Measurements from ENCODE around the gene ARFGAP3.

ARFGAP3 gene

GRCh38 chr22:42833104-42833503 is 24.0 kb downstream of the ARFGAP3 start:
- POLR2A ChIA-PET, result no interaction called here
- Histone ChIP-seq H3K4me3 (ENCODE audit: control insufficient read depth in 1 of 7, extremely low read depth in 1 of 7, insufficient read depth in 4 of 7, low read depth in 2 of 7, low read length in 6 of 7) (no peak overlapping the region), H3K27ac (ENCODE audit: insufficient read depth in 1 of 2, low read depth in 1 of 2, low read length in 2 of 2, poor library complexity in 1 of 2, severe bottlenecking in 2 of 2) (no peak overlapping the region), H3K36me3 (ENCODE audit: control insufficient read depth in 4 of 4, insufficient read depth in 4 of 4, low read length in 3 of 4) (peaks cover 0 to 56% (median 34%) of the 10 kb centered on the region in 4 experiments), H3K9me3 (ENCODE audit: control extremely low read depth in 1 of 5, control insufficient read depth in 4 of 5, insufficient read depth in 2 of 5, low read depth in 1 of 5, low read length in 4 of 5) (no peaks in the 10 kb centered on the region), H3K27me3 (replicated peaks in 2 of 5; ENCODE audit: control insufficient read depth in 4 of 5, insufficient read depth in 5 of 5, low read length in 4 of 5) (no peaks in the 10 kb centered on the region), H3K4me1 (ENCODE audit: control extremely low read depth in 1 of 4, control insufficient read depth in 4 of 4, insufficient read depth in 4 of 4, low read length in 3 of 4) (no peaks in the 10 kb centered on the region)
- no peak for DNase-seq
- CTCF ChIA-PET, result interaction anchor here (0.6 to 1.2 kb wide), 3 partner anchors 8 to 22 kb away, joined by 3 to 4 read pairs (median 3); no protein-coding TSS in a partner anchor

GRCh38 chr22:42831712-42832111 is 25.4 kb downstream of the ARFGAP3 start:
- ChIA-PET POLR2A (no interaction called here), CTCF (interaction anchor here (1.4 kb wide), 1 partner anchor 10 kb away, joined by 3 read pairs; no protein-coding TSS in a partner anchor)

GRCh38 chr22:42830161-42830560 is 26.9 kb downstream of the ARFGAP3 start:
- no peak overlapping the region for H3K4me3 ChIP-seq (ENCODE audit: control insufficient read depth in 1 of 7, extremely low read depth in 1 of 7, insufficient read depth in 4 of 7, low read depth in 2 of 7, low read length in 6 of 7)
- POLR2A ChIA-PET, result no interaction called here
- DNase-seq, result no peak
- WGBS (ENCODE audit: insufficient coverage), result 96% methylated on average over 5 of the region's 5 CpGs
- CTCF ChIA-PET, result interaction anchor here (1.4 kb wide), 1 partner anchor 9 kb away, joined by 3 read pairs; no protein-coding TSS in a partner anchor
- H3K4me1 ChIP-seq (ENCODE audit: control extremely low read depth in 1 of 4, control insufficient read depth in 4 of 4, insufficient read depth in 4 of 4, low read length in 3 of 4), result no peaks in the 10 kb centered on the region
- H3K27me3 ChIP-seq (replicated peaks in 2 of 5; ENCODE audit: control insufficient read depth in 4 of 5, insufficient read depth in 5 of 5, low read length in 4 of 5), result no peaks in the 10 kb centered on the region
- no peaks in the 10 kb centered on the region for H3K9me3 ChIP-seq (ENCODE audit: control extremely low read depth in 1 of 5, control insufficient read depth in 4 of 5, insufficient read depth in 2 of 5, low read depth in 1 of 5, low read length in 4 of 5)
- H3K36me3 ChIP-seq (ENCODE audit: control insufficient read depth in 4 of 4, insufficient read depth in 4 of 4, low read length in 3 of 4), result peaks cover 4 to 61% (median 35%) of the 10 kb centered on the region in 4 experiments
- H3K27ac ChIP-seq (ENCODE audit: insufficient read depth in 1 of 2, low read depth in 1 of 2, low read length in 2 of 2, poor library complexity in 1 of 2, severe bottlenecking in 2 of 2), result no peak overlapping the region

More at GRCh38 chr22:42831712-42832111, 25.4 kb downstream of the ARFGAP3 start:
- Histone ChIP-seq H3K36me3 (ENCODE audit: control insufficient read depth in 4 of 4, insufficient read depth in 4 of 4, low read length in 3 of 4) (peaks cover 3 to 59% (median 32%) of the 10 kb centered on the region in 4 experiments), H3K4me3 (ENCODE audit: control insufficient read depth in 1 of 7, extremely low read depth in 1 of 7, insufficient read depth in 4 of 7, low read depth in 2 of 7, low read length in 6 of 7) (no peak overlapping the region), H3K27me3 (replicated peaks in 2 of 5; ENCODE audit: control insufficient read depth in 4 of 5, insufficient read depth in 5 of 5, low read length in 4 of 5) (no peaks in the 10 kb centered on the region), H3K27ac (ENCODE audit: insufficient read depth in 1 of 2, low read depth in 1 of 2, low read length in 2 of 2, poor library complexity in 1 of 2, severe bottlenecking in 2 of 2) (no peak overlapping the region), H3K9me3 (ENCODE audit: control extremely low read depth in 1 of 5, control insufficient read depth in 4 of 5, insufficient read depth in 2 of 5, low read depth in 1 of 5, low read length in 4 of 5) (no peaks in the 10 kb centered on the region), H3K4me1 (ENCODE audit: control extremely low read depth in 1 of 4, control insufficient read depth in 4 of 4, insufficient read depth in 4 of 4, low read length in 3 of 4) (no peaks in the 10 kb centered on the region)
- 100% methylated on average over 3 of the region's 4 CpGs for WGBS (ENCODE audit: insufficient coverage)
- no peak for DNase-seq

GRCh38 chr22:42829302-42829701 is 27.8 kb downstream of the ARFGAP3 start:
- Histone ChIP-seq H3K36me3 (ENCODE audit: control insufficient read depth in 4 of 4, insufficient read depth in 4 of 4, low read length in 3 of 4) (peaks cover 4 to 63% (median 35%) of the 10 kb centered on the region in 4 experiments), H3K27me3 (replicated peaks in 2 of 5; ENCODE audit: control insufficient read depth in 4 of 5, insufficient read depth in 5 of 5, low read length in 4 of 5) (no peaks in the 10 kb centered on the region), H3K9me3 (ENCODE audit: control extremely low read depth in 1 of 5, control insufficient read depth in 4 of 5, insufficient read depth in 2 of 5, low read depth in 1 of 5, low read length in 4 of 5) (no peaks in the 10 kb centered on the region), H3K27ac (ENCODE audit: insufficient read depth in 1 of 2, low read depth in 1 of 2, low read length in 2 of 2, poor library complexity in 1 of 2, severe bottlenecking in 2 of 2) (no peak overlapping the region), H3K4me1 (ENCODE audit: control extremely low read depth in 1 of 4, control insufficient read depth in 4 of 4, insufficient read depth in 4 of 4, low read length in 3 of 4) (no peaks in the 10 kb centered on the region), H3K4me3 (ENCODE audit: control insufficient read depth in 1 of 7, extremely low read depth in 1 of 7, insufficient read depth in 4 of 7, low read depth in 2 of 7, low read length in 6 of 7) (no peak overlapping the region)
- ChIA-PET POLR2A (no interaction called here), CTCF (no interaction called here)
- no peak for DNase-seq
- 90% methylated on average over 2 of the region's 3 CpGs for WGBS (ENCODE audit: insufficient coverage)

GRCh38 chr22:42825796-42826195 is 31.3 kb downstream of the ARFGAP3 start:
- ChIA-PET CTCF (interaction anchor here (1.3 kb wide), 1 partner anchor 25 kb away, joined by 3 read pairs; no protein-coding TSS in a partner anchor), POLR2A (no interaction called here)
- WGBS (ENCODE audit: insufficient coverage), result 80% methylated on average over 1 of the region's 3 CpGs
- Histone ChIP-seq H3K9me3 (ENCODE audit: control extremely low read depth in 1 of 5, control insufficient read depth in 4 of 5, insufficient read depth in 2 of 5, low read depth in 1 of 5, low read length in 4 of 5) (peaks cover 0 to 7% (median 3%) of the 10 kb centered on the region in 5 experiments), H3K27ac (ENCODE audit: insufficient read depth in 1 of 2, low read depth in 1 of 2, low read length in 2 of 2, poor library complexity in 1 of 2, severe bottlenecking in 2 of 2) (no peak overlapping the region), H3K4me1 (ENCODE audit: control extremely low read depth in 1 of 4, control insufficient read depth in 4 of 4, insufficient read depth in 4 of 4, low read length in 3 of 4) (no peaks in the 10 kb centered on the region), H3K4me3 (ENCODE audit: control insufficient read depth in 1 of 7, extremely low read depth in 1 of 7, insufficient read depth in 4 of 7, low read depth in 2 of 7, low read length in 6 of 7) (no peak overlapping the region), H3K27me3 (replicated peaks in 2 of 5; ENCODE audit: control insufficient read depth in 4 of 5, insufficient read depth in 5 of 5, low read length in 4 of 5) (no peaks in the 10 kb centered on the region), H3K36me3 (ENCODE audit: control insufficient read depth in 4 of 4, insufficient read depth in 4 of 4, low read length in 3 of 4) (peaks cover 8 to 52% (median 39%) of the 10 kb centered on the region in 4 experiments)
- DNase-seq, result no peak

- peaks cover 7 to 37% (median 24%) of the 10 kb centered on the region in 4 experiments for H3K36me3 ChIP-seq (ENCODE audit: control insufficient read depth in 4 of 4, insufficient read depth in 4 of 4, low read length in 3 of 4)
- no peak for DNase-seq
- 100% methylated on average over 1 of the region's 3 CpGs for WGBS (ENCODE audit: insufficient coverage)
- H3K4me3 ChIP-seq (ENCODE audit: control insufficient read depth in 1 of 7, extremely low read depth in 1 of 7, insufficient read depth in 4 of 7, low read depth in 2 of 7, low read length in 6 of 7), result no peak overlapping the region
- H3K4me1 ChIP-seq (ENCODE audit: control extremely low read depth in 1 of 4, control insufficient read depth in 4 of 4, insufficient read depth in 4 of 4, low read length in 3 of 4), result peaks cover 0 to 3% (median 0%) of the 10 kb centered on the region in 4 experiments
- peaks cover 0 to 7% (median 3%) of the 10 kb centered on the region in 5 experiments for H3K9me3 ChIP-seq (ENCODE audit: control extremely low read depth in 1 of 5, control insufficient read depth in 4 of 5, insufficient read depth in 2 of 5, low read depth in 1 of 5, low read length in 4 of 5)
- H3K27me3 ChIP-seq (replicated peaks in 2 of 5; ENCODE audit: control insufficient read depth in 4 of 5, insufficient read depth in 5 of 5, low read length in 4 of 5), result no peaks in the 10 kb centered on the region
- ChIA-PET POLR2A (no interaction called here), CTCF (interaction anchor here (0.6 to 5.1 kb wide), 14 partner anchors 9 to 367 kb away, joined by 3 to 40 read pairs (median 4); no protein-coding TSS in a partner anchor)
- H3K27ac ChIP-seq (ENCODE audit: insufficient read depth in 1 of 2, low read depth in 1 of 2, low read length in 2 of 2, poor library complexity in 1 of 2, severe bottlenecking in 2 of 2), result no peak overlapping the region
Observed at GRCh38 chr22:42821386-42821785, 35.7 kb downstream of the ARFGAP3 start.

- H3K36me3 ChIP-seq (ENCODE audit: control insufficient read depth in 4 of 4, insufficient read depth in 4 of 4, low read length in 3 of 4), result peaks cover 5 to 33% (median 22%) of the 10 kb centered on the region in 4 experiments
- H3K9me3 ChIP-seq (ENCODE audit: control extremely low read depth in 1 of 5, control insufficient read depth in 4 of 5, insufficient read depth in 2 of 5, low read depth in 1 of 5, low read length in 4 of 5), result peaks cover 0 to 7% (median 3%) of the 10 kb centered on the region in 5 experiments
- H3K27me3 ChIP-seq (replicated peaks in 2 of 5; ENCODE audit: control insufficient read depth in 4 of 5, insufficient read depth in 5 of 5, low read length in 4 of 5), result no peaks in the 10 kb centered on the region
- POLR2A ChIA-PET, result no interaction called here
- CTCF ChIA-PET, result interaction anchor here (0.5 to 5.1 kb wide), 27 partner anchors 9 to 203 kb away, joined by 3 to 40 read pairs (median 4); no protein-coding TSS in a partner anchor
- peak; percentile 10 to 56 (median 15) for DNase-seq
- peaks cover 0 to 3% (median 0%) of the 10 kb centered on the region in 4 experiments for H3K4me1 ChIP-seq (ENCODE audit: control extremely low read depth in 1 of 4, control insufficient read depth in 4 of 4, insufficient read depth in 4 of 4, low read length in 3 of 4)
- 94% methylated on average over 4 of the region's 9 CpGs for WGBS (ENCODE audit: insufficient coverage)
- peak overlapping the region in 2 of 7 experiments; percentile 50 to 54 for H3K4me3 ChIP-seq (ENCODE audit: control insufficient read depth in 1 of 7, extremely low read depth in 1 of 7, insufficient read depth in 4 of 7, low read depth in 2 of 7, low read length in 6 of 7)
- no peak overlapping the region for H3K27ac ChIP-seq (ENCODE audit: insufficient read depth in 1 of 2, low read depth in 1 of 2, low read length in 2 of 2, poor library complexity in 1 of 2, severe bottlenecking in 2 of 2)
Observed at GRCh38 chr22:42820045-42820763, 36.9 kb downstream of the ARFGAP3 start.

Measured in common myeloid progenitor, CD34-positive (primary cell).